ENCODE data around the gene B3GNT2. TPM values are rescaled to one million over a fixed set of nuclear protein-coding genes. Genes with fewer than 3 reads are reported as not detected.
A peak's percentile ranks its signal among the peaks of the same experiment; 100 is the strongest.

B3GNT2 gene
- total and polyA plus RNA-seq, 9 of the 15 experiments (the other 6 are each of a cell fraction or from before 2014, with no cell fraction given), result 6.0 to 38.9 (median 25.0) TPM

DNA sequence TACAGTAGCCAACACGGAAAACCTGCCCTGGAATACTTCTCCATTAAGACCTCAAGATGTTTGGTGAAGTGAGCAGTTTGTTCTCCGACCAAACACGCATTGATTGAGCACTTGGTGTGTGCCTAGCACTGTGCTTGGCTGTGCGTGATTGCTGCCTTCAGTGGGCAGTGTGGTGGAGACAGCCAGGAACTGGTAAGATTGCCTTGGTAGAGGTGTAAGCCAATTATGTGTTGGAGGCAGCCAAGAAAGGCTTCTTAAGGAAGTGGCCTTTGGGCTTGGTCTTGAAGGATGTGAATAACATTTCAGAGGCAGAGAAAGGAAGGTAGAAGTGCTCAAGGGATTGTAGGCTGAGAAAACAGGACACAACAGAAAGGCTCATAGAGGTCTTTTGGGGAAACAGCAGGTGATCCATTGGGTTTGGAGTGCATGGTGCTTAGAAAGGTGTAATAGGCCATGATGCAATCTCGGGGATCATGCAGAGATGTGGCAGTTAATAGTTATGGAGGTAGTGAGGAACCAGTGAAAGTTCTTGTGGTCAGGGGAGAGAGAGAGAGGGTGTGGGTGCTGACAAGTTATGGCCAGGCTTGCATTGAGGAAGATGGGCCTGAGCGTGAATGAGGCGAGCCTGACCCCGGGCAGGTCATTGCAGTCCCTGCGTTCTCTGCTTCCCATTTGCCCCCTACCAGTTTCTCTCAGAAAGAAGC is 6.3 kb downstream of the B3GNT2 start (continued):
- TF ChIP-seq EGR1 (conservative IDR thresholded peaks at IDR 0.05), result no peak
- TF ChIP-seq HLTF (IDR thresholded peaks at IDR 0.05), result peak; percentile 23; the same call in 1 of the 2 replicates
- no peak for TF ChIP-seq HDGF (IDR thresholded peaks at IDR 0.05)
- TF ChIP-seq CHD4 (IDR thresholded peaks at IDR 0.05; ENCODE audit: insufficient read depth, insufficient replicate concordance, low read depth, low read length, poor library complexity, severe bottlenecking), result no peak
- TF ChIP-seq MTA1 (IDR thresholded peaks at IDR 0.05; ENCODE audit: borderline replicate concordance), result peak; percentile 34; the same call in 1 of the 2 replicates
- no peak for TF ChIP-seq HNRNPUL1 (IDR thresholded peaks at IDR 0.05; ENCODE audit: low read length)
- no peak for TF ChIP-seq BMI1 (IDR thresholded peaks at IDR 0.05; ENCODE audit: low read length)
- TF ChIP-seq ZFPM2 (CRISPR knock-in tag; IDR thresholded peaks at IDR 0.05), result no peak
- TF ChIP-seq NR1H2 (CRISPR knock-in tag; IDR thresholded peaks at IDR 0.05), result no peak
- no peak for TF ChIP-seq MAFF (IDR thresholded peaks at IDR 0.05; ENCODE audit: low read length)
- TF ChIP-seq PKNOX1 (IDR thresholded peaks at IDR 0.05), result 0 out of 2 replicates have a peak, but pooled peaks have one; percentile 18
- no peak for TF ChIP-seq DMBX1 (CRISPR knock-in tag; IDR thresholded peaks at IDR 0.05; ENCODE audit: borderline replicate concordance)
- TF ChIP-seq HCFC1 (IDR thresholded peaks at IDR 0.05; ENCODE audit: low read depth, low read length), result no peak
- no peak for TF ChIP-seq NFRKB (IDR thresholded peaks at IDR 0.05; ENCODE audit: low read depth)
- no peak for TF ChIP-seq ZNF282 (CRISPR knock-in tag; IDR thresholded peaks at IDR 0.05)
- TF ChIP-seq EWSR1 (IDR thresholded peaks at IDR 0.05; ENCODE audit: borderline replicate concordance, low read depth, partially characterized antibody), result no peak
- peak; percentile 23; the same call in 1 of the 2 replicates for TF ChIP-seq RNF2 (IDR thresholded peaks at IDR 0.05)
- TF ChIP-seq NEUROD1 (IDR thresholded peaks at IDR 0.05; ENCODE audit: borderline replicate concordance, low read depth, low read length, partially characterized antibody), result no peak
- TF ChIP-seq ZNF224 (CRISPR knock-in tag; IDR thresholded peaks at IDR 0.05), result no peak
- no peak for TF ChIP-seq MCM3 (IDR thresholded peaks at IDR 0.05)
- no peak for TF ChIP-seq ZNF217 (CRISPR knock-in tag; IDR thresholded peaks at IDR 0.05)
- TF ChIP-seq ZNF280B (CRISPR knock-in tag; IDR thresholded peaks at IDR 0.05), result no peak
- TF ChIP-seq ZNF174 (CRISPR knock-in tag; IDR thresholded peaks at IDR 0.05), result no peak
- TF ChIP-seq MBD1 (CRISPR knock-in tag; IDR thresholded peaks at IDR 0.05), result no peak
- no peak for TF ChIP-seq TGIF2 (CRISPR knock-in tag; IDR thresholded peaks at IDR 0.05)
- TF ChIP-seq, protein P1, sequence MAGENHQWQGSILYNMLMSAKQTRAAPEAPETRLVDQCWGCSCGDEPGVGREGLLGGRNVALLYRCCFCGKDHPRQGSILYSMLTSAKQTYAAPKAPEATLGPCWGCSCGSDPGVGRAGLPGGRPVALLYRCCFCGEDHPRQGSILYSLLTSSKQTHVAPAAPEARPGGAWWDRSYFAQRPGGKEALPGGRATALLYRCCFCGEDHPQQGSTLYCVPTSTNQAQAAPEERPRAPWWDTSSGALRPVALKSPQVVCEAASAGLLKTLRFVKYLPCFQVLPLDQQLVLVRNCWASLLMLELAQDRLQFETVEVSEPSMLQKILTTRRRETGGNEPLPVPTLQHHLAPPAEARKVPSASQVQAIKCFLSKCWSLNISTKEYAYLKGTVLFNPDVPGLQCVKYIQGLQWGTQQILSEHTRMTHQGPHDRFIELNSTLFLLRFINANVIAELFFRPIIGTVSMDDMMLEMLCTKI (IDR thresholded peaks at IDR 0.05; ENCODE audit: partially characterized antibody), result no peak
- TF ChIP-seq EP300 (IDR thresholded peaks at IDR 0.05; ENCODE audit: low read length), result peak; percentile 64; the same call in 1 of the 2 replicates

All from K562 (cell line).